SK-N-SH treated with all-trans-retinoic acid at 6 μM for 48 hours (cell line): ENCODE data around the gene WBP1L.

Experiments used
- ATAC-seq: fragments of 200-7000 bp; cut with Tn5 transposase; 3 replicates; pipeline ENCODE4 v1.9.1; 2020; ENCODE audit warnings: mild to moderate bottlenecking, moderate library complexity
- ARNTL ChIP-seq: fragments of 450-650 bp; formaldehyde crosslinking; IDR thresholded peaks from 2 replicates; pipeline ENCODE4 v1.5.0; 2020; ENCODE audit warnings: low read depth, mild to moderate bottlenecking, moderate library complexity, borderline replicate concordance
- BACH2 ChIP-seq: fragments of 250-450 bp; sonication (Bioruptor Pico); IDR thresholded peaks from 2 replicates; pipeline ENCODE4 v1.9.0; 2021; ENCODE audit warnings: mild to moderate bottlenecking, borderline replicate concordance
- CSDC2 ChIP-seq: fragments of 250-450 bp; sonication (Bioruptor Pico); IDR thresholded peaks from 2 replicates; pipeline ENCODE4 v1.5.0; 2020; ENCODE audit warnings: mild to moderate bottlenecking, moderate library complexity
- GLIS3 ChIP-seq: fragments of 250-450 bp; sonication (Bioruptor Pico); IDR thresholded peaks from 2 replicates; pipeline ENCODE4 v1.5.0; 2020; ENCODE audit warnings: mild to moderate bottlenecking, moderate library complexity
- ISL1 ChIP-seq: fragments of 250-450 bp; sonication (Bioruptor Pico); IDR thresholded peaks from 2 replicates; pipeline ENCODE4 v2.1.2; 2022; ENCODE audit warnings: mild to moderate bottlenecking, moderate library complexity
- OSR1 ChIP-seq: fragments of 250-450 bp; sonication (Bioruptor Pico); IDR thresholded peaks from 2 replicates; pipeline ENCODE4 v1.8.0; 2022; ENCODE audit warnings: moderate library complexity, mild to moderate bottlenecking, inconsistent platforms
- PPARA ChIP-seq: fragments of 250-450 bp; sonication (Bioruptor Pico); IDR thresholded peaks from 2 replicates; pipeline ENCODE4 v1.5.0; 2020; ENCODE audit warnings: mild to moderate bottlenecking, borderline replicate concordance
- RARB ChIP-seq: fragments of 250-450 bp; sonication (Bioruptor Pico); IDR thresholded peaks from 2 replicates; pipeline ENCODE4 v1.8.0; 2021; ENCODE audit warnings: mild to moderate bottlenecking, moderate library complexity
- SNAI2 ChIP-seq: fragments of 250-450 bp; sonication (Bioruptor Pico); IDR thresholded peaks from 2 replicates; pipeline ENCODE4 v1.5.0; 2020; ENCODE audit warnings: mild to moderate bottlenecking, moderate library complexity
- TCF4 ChIP-seq: fragments of 250-450 bp; sonication (Bioruptor Pico); IDR thresholded peaks from 2 replicates; pipeline ENCODE4 v1.8.0; 2021; ENCODE audit warnings: mild to moderate bottlenecking, moderate library complexity, borderline replicate concordance
- TOX ChIP-seq: fragments of 250-450 bp; sonication (Bioruptor Pico); IDR thresholded peaks from 2 replicates; pipeline ENCODE4 v1.8.0; 2021; ENCODE audit warnings: mild to moderate bottlenecking, moderate library complexity, borderline replicate concordance
- ZC3H10 ChIP-seq: fragments of 250-450 bp; sonication (Bioruptor Pico); IDR thresholded peaks from 2 replicates; pipeline ENCODE4 v1.5.1; 2021; ENCODE audit warnings: mild to moderate bottlenecking, moderate library complexity
- ZFP3 ChIP-seq: fragments of 250-450 bp; sonication (Bioruptor Pico); IDR thresholded peaks from 2 replicates; pipeline ENCODE4 v1.5.0; 2020; ENCODE audit warnings: mild to moderate bottlenecking, moderate library complexity
- ZFP30 ChIP-seq: fragments of 450-650 bp; formaldehyde crosslinking; IDR thresholded peaks from 2 replicates; pipeline ENCODE4 v1.5.0; 2022; ENCODE audit warnings: mild to moderate bottlenecking, moderate library complexity
- ZNF565 ChIP-seq: fragments of 450-650 bp; formaldehyde crosslinking; conservative IDR thresholded peaks from 2 replicates; pipeline ENCODE4 v1.5.0; 2020; ENCODE audit warnings: low read depth, mild to moderate bottlenecking, moderate library complexity
- ZNF8 ChIP-seq: fragments of 450-650 bp; formaldehyde crosslinking; IDR thresholded peaks from 2 replicates; pipeline ENCODE4 v1.5.0; 2020; ENCODE audit warnings: mild to moderate bottlenecking, moderate library complexity
- TF ChIP-seq, protein P1 (sequence below): fragments of 250-450 bp; sonication (Bioruptor Pico); IDR thresholded peaks from 2 replicates; pipeline ENCODE4 v1.5.0; 2020; ENCODE audit warnings: mild to moderate bottlenecking, moderate library complexity
- TF ChIP-seq, protein P2 (sequence below): fragments of 250-450 bp; sonication (Bioruptor Pico); IDR thresholded peaks from 2 replicates; pipeline ENCODE4 v1.8.0; 2021; ENCODE audit warnings: low read depth, mild to moderate bottlenecking, moderate library complexity, borderline replicate concordance
- TF ChIP-seq, protein P3 (sequence below): fragments of 250-450 bp; sonication (Bioruptor Pico); IDR thresholded peaks from 2 replicates; pipeline ENCODE4 v1.8.0; 2020; ENCODE audit warnings: mild to moderate bottlenecking, moderate library complexity, borderline replicate concordance
- TF ChIP-seq, protein P4 (sequence below): fragments of 250-450 bp; sonication (Bioruptor Pico); IDR thresholded peaks from 2 replicates; pipeline ENCODE4 v1.5.1; 2021; ENCODE audit warnings: mild to moderate bottlenecking, moderate library complexity
- TF ChIP-seq, protein P5 (sequence below): fragments of 250-450 bp; sonication (Bioruptor Pico); IDR thresholded peaks from 2 replicates; pipeline ENCODE4 v1.5.1; 2020; ENCODE audit warnings: low read depth, mild to moderate bottlenecking, moderate library complexity

Gene WBP1L

DNA sequence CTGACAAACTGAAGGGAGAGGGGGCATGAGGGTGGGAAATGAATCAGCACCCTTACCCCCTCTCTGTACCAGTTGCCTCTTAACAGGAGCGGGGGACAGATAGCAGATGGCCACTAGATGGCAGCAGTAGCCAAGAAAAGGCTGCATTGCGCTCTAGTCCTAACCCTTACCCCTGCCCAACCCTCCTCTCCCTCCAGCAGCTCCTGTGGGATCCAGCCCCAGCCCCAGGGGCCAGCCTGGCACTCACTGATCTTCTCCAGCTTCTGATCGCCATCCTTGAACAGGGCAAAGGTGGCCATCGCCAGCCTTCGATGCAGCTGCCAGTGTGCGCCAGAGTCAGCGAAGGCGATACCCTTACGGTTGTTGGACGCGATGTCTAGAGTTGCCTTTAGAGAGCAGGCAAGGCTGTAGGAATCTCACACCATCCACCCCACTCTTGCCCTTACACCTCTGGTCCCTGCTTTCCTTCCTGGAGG lies 91.3 kb downstream of the WBP1L start:
- ATAC-seq: peak; percentile 100

DNA sequence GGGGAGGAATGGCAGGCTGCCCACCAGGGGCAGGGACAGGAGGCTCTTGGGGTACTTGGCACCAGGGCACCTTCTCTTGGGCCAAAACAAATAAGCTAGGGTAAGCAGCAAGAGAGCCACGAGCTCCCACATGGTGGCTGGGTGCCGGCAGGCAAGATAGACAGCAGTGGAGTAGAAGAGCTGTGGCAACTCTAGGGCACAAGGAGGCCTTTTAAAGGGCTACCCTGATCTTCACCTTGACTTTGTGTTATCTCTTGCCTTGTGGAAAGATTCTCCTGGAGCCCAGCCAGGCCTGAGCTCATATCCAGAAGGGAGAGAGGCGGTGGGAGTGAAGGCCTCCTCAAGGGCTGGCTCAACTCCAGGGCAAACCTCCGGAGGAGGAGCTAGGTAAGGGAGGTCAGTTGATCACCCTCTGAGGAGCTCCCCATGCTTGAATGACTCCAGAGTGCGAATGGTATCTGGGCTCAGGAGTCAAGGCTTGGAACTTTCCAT lies 93.5 kb downstream of the WBP1L start, which contains the start of gene CYP17A1:
Gene CYP17A1 (minus strand): TSS at position 184 of the 492 bp plus-strand sequence. CDS start 52 bp downstream, at position 132.
- no peak for ATAC-seq
- TF ChIP-seq PPARA: no peak
- TF ChIP-seq GLIS3 (CRISPR knock-in tag): no peak
- TF ChIP-seq CSDC2 (CRISPR knock-in tag): no peak
- TF ChIP-seq ZFP30 (CRISPR knock-in tag): no peak
- no peak for TF ChIP-seq ISL1
- TF ChIP-seq, protein P1, sequence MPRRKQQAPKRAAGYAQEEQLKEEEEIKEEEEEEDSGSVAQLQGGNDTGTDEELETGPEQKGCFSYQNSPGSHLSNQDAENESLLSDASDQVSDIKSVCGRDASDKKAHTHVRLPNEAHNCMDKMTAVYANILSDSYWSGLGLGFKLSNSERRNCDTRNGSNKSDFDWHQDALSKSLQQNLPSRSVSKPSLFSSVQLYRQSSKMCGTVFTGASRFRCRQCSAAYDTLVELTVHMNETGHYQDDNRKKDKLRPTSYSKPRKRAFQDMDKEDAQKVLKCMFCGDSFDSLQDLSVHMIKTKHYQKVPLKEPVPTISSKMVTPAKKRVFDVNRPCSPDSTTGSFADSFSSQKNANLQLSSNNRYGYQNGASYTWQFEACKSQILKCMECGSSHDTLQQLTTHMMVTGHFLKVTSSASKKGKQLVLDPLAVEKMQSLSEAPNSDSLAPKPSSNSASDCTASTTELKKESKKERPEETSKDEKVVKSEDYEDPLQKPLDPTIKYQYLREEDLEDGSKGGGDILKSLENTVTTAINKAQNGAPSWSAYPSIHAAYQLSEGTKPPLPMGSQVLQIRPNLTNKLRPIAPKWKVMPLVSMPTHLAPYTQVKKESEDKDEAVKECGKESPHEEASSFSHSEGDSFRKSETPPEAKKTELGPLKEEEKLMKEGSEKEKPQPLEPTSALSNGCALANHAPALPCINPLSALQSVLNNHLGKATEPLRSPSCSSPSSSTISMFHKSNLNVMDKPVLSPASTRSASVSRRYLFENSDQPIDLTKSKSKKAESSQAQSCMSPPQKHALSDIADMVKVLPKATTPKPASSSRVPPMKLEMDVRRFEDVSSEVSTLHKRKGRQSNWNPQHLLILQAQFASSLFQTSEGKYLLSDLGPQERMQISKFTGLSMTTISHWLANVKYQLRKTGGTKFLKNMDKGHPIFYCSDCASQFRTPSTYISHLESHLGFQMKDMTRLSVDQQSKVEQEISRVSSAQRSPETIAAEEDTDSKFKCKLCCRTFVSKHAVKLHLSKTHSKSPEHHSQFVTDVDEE (CRISPR knock-in tag): no peak
- no peak for TF ChIP-seq ARNTL (CRISPR knock-in tag)
- TF ChIP-seq, protein P2, sequence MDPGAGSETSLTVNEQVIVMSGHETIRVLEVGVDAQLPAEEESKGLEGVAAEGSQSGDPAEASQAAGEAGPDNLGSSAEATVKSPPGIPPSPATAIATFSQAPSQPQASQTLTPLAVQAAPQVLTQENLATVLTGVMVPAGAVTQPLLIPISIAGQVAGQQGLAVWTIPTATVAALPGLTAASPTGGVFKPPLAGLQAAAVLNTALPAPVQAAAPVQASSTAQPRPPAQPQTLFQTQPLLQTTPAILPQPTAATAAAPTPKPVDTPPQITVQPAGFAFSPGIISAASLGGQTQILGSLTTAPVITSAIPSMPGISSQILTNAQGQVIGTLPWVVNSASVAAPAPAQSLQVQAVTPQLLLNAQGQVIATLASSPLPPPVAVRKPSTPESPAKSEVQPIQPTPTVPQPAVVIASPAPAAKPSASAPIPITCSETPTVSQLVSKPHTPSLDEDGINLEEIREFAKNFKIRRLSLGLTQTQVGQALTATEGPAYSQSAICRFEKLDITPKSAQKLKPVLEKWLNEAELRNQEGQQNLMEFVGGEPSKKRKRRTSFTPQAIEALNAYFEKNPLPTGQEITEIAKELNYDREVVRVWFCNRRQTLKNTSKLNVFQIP (CRISPR knock-in tag): no peak
- TF ChIP-seq ZNF8 (CRISPR knock-in tag): no peak
- TF ChIP-seq, protein P3, sequence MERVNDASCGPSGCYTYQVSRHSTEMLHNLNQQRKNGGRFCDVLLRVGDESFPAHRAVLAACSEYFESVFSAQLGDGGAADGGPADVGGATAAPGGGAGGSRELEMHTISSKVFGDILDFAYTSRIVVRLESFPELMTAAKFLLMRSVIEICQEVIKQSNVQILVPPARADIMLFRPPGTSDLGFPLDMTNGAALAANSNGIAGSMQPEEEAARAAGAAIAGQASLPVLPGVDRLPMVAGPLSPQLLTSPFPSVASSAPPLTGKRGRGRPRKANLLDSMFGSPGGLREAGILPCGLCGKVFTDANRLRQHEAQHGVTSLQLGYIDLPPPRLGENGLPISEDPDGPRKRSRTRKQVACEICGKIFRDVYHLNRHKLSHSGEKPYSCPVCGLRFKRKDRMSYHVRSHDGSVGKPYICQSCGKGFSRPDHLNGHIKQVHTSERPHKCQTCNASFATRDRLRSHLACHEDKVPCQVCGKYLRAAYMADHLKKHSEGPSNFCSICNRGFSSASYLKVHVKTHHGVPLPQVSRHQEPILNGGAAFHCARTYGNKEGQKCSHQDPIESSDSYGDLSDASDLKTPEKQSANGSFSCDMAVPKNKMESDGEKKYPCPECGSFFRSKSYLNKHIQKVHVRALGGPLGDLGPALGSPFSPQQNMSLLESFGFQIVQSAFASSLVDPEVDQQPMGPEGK (CRISPR knock-in tag): no peak
- no peak for TF ChIP-seq ZFP3 (CRISPR knock-in tag)
- TF ChIP-seq BACH2 (CRISPR knock-in tag): no peak
- TF ChIP-seq, protein P4, sequence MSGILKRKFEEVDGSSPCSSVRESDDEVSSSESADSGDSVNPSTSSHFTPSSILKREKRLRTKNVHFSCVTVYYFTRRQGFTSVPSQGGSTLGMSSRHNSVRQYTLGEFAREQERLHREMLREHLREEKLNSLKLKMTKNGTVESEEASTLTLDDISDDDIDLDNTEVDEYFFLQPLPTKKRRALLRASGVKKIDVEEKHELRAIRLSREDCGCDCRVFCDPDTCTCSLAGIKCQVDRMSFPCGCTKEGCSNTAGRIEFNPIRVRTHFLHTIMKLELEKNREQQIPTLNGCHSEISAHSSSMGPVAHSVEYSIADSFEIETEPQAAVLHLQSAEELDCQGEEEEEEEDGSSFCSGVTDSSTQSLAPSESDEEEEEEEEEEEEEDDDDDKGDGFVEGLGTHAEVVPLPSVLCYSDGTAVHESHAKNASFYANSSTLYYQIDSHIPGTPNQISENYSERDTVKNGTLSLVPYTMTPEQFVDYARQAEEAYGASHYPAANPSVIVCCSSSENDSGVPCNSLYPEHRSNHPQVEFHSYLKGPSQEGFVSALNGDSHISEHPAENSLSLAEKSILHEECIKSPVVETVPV: no peak

More for the DNA sequence above, 91.3 kb downstream of the WBP1L start:
- TF ChIP-seq SNAI2 (CRISPR knock-in tag) (no peak), RARB (CRISPR knock-in tag) (no peak), ARNTL (CRISPR knock-in tag) (no peak), CSDC2 (CRISPR knock-in tag) (no peak), TOX (CRISPR knock-in tag) (no peak), ZNF8 (CRISPR knock-in tag) (no peak), ISL1 (no peak), BACH2 (CRISPR knock-in tag) (no peak), TCF4 (CRISPR knock-in tag) (no peak), ZC3H10 (CRISPR knock-in tag) (no peak), GLIS3 (CRISPR knock-in tag) (no peak), ZFP3 (CRISPR knock-in tag) (no peak), OSR1 (CRISPR knock-in tag) (no peak), ZNF565 (no peak), ZFP30 (CRISPR knock-in tag) (no peak)
- TF ChIP-seq, protein P1 (CRISPR knock-in tag): no peak
- TF ChIP-seq, protein P5, sequence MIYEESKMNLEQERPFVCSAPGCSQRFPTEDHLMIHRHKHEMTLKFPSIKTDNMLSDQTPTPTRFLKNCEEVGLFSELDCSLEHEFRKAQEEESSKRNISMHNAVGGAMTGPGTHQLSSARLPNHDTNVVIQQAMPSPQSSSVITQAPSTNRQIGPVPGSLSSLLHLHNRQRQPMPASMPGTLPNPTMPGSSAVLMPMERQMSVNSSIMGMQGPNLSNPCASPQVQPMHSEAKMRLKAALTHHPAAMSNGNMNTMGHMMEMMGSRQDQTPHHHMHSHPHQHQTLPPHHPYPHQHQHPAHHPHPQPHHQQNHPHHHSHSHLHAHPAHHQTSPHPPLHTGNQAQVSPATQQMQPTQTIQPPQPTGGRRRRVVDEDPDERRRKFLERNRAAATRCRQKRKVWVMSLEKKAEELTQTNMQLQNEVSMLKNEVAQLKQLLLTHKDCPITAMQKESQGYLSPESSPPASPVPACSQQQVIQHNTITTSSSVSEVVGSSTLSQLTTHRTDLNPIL (CRISPR knock-in tag): no peak
- TF ChIP-seq, protein P4: no peak
- TF ChIP-seq, protein P3 (CRISPR knock-in tag): no peak
